HepG2 (cell line): Measurements from ENCODE around the gene IER5L. TPM values are rescaled to one million over a fixed set of nuclear protein-coding genes. Genes with fewer than 3 reads are reported as not detected.
A peak's percentile ranks its signal among the peaks of the same experiment; 100 is the strongest.

Experiments
- ATAC-seq: fragments of 200-7000 bp; cut with Tn5 transposase; 3 replicates; pipeline ENCODE4 v1.9.1; 2020; ENCODE audit warnings: mild to moderate bottlenecking, moderate library complexity
- BruUV-seq: library from RNA; stranded (reverse); fragments of 400-500 nt; replicated peaks from 2 replicates; lab custom pipeline; 2021; lab: Mats Ljungman, UMichigan
- CTCF ChIA-PET: fragments of 300-600 bp; formaldehyde crosslinking; extraction: SDS; loops from one replicate; lab custom pipeline; 2021; ENCODE audit warnings: low total read pairs, inconsistent platforms, low intra/inter-chr PET ratio; lab: Yijun Ruan, JAX
- POLR2A ChIA-PET: fragments of 350-600 bp; sonication (Branson Sonifier 250); formaldehyde crosslinking; loops from one replicate; lab custom pipeline; 2020; ENCODE audit warnings: antibody characterized with exemption, inconsistent platforms; lab: Yijun Ruan, JAX
- DNase-seq: peaks from one replicate; pipeline ENCODE4 v3.0.0-alpha.2; 2015; ENCODE audit warnings: low spot score
- FAIRE-seq: peaks from 3 replicates; lab custom pipeline; 2011; peaks lifted over from hg19 to GRCh38; lab: Jason Lieb, UNC
- H2AFZ ChIP-seq: one replicate; pipeline ENCODE4 v1.6.1; 2011; ENCODE audit warnings: low read length, inconsistent platforms
- H3K27ac ChIP-seq: fragments of 300-600 bp; 3 replicates; pipeline ENCODE4 v1.8.0; 2011; ENCODE audit warnings: mixed run types, mild to moderate bottlenecking, mixed read lengths, low read length, inconsistent platforms; ENCODE audit not compliant: insufficient read depth; ENCODE audit errors: extremely low read length
- H3K27me3 ChIP-seq, 2 experiments: fragments of 200-600 bp in 1 of 2; 2 replicates in 1 of 2; 3 replicates in 1 of 2; pipeline versions ENCODE4 v1.6.0 to v1.8.0; 2011; ENCODE audit warnings: low read length in 2 of 2, mild to moderate bottlenecking in 2 of 2, moderate library complexity in 2 of 2, inconsistent platforms in 1 of 2; ENCODE audit not compliant: insufficient read depth in 2 of 2, control insufficient read depth in 1 of 2
- H3K36me3 ChIP-seq, 2 experiments: fragments of 200-600 bp in 1 of 2; replicated peaks in 1 of 2; 2 replicates in 1 of 2; 3 replicates in 1 of 2; pipeline versions ENCODE4 v1.5.1 to v1.8.0; 2011; ENCODE audit warnings: low read length in 2 of 2, inconsistent platforms in 1 of 2; ENCODE audit not compliant: insufficient read depth in 2 of 2, control insufficient read depth in 1 of 2
- H3K4me1 ChIP-seq: 2 replicates; pipeline ENCODE4 v1.5.1; 2012; ENCODE audit warnings: low read length, inconsistent platforms; ENCODE audit not compliant: insufficient read depth
- H3K4me2 ChIP-seq: 2 replicates; pipeline ENCODE4 v1.6.0; 2011; ENCODE audit warnings: low read depth, low read length, inconsistent platforms
- H3K4me3 ChIP-seq, 3 experiments: fragments of 200-600 bp in 1 of 3; sonication (generic), shearing (Covaris generic) in 1 of 3; replicated peaks in 1 of 3; 2 replicates each; pipeline ENCODE4 v1.5.1; 2011 to 2016; ENCODE audit warnings: low read length in 3 of 3, inconsistent platforms in 2 of 3, low read depth in 2 of 3, mild to moderate bottlenecking in 2 of 3, control low read depth in 1 of 3, mixed read lengths in 1 of 3; ENCODE audit not compliant: insufficient read depth in 1 of 3
- H3K79me2 ChIP-seq: one replicate; pipeline ENCODE4 v1.6.1; 2011; ENCODE audit warnings: low read length, inconsistent platforms; ENCODE audit not compliant: insufficient read depth
- H3K9ac ChIP-seq: 2 replicates; pipeline ENCODE4 v1.6.0; 2011; ENCODE audit warnings: mild to moderate bottlenecking, low read depth, low read length, inconsistent platforms; ENCODE audit not compliant: insufficient read depth
- H3K9me3 ChIP-seq: 2 replicates; pipeline ENCODE4 v1.5.1; 2012; ENCODE audit warnings: mild to moderate bottlenecking, low read length
- H4K20me1 ChIP-seq: 2 replicates; pipeline ENCODE4 v1.6.0; 2011; ENCODE audit warnings: inconsistent platforms, mild to moderate bottlenecking, low read length, moderate library complexity; ENCODE audit not compliant: insufficient read depth
- IRF1 ChIP-seq: sonication (generic); formaldehyde crosslinking; IDR thresholded peaks from 2 replicates; pipeline ENCODE4 v1.4.0; 2020; ENCODE audit warnings: low read depth, mild to moderate bottlenecking, missing genetic modification reagents
- MEIS1 ChIP-seq: sonication (generic); formaldehyde crosslinking; IDR thresholded peaks from 2 replicates; pipeline ENCODE4 v1.9.0; 2021; ENCODE audit warnings: mild to moderate bottlenecking, missing genetic modification reagents, moderate library complexity, borderline replicate concordance
- MIXL1 ChIP-seq: IDR thresholded peaks from 2 replicates; pipeline ENCODE4 v1.6.1; 2016
- MZF1 ChIP-seq: sonication (generic); formaldehyde crosslinking; IDR thresholded peaks from 2 replicates; pipeline ENCODE4 v1.8.1; 2023; ENCODE audit warnings: mild to moderate bottlenecking, missing genetic modification reagents, borderline replicate concordance
- PBX3 ChIP-seq: sonication (generic); formaldehyde crosslinking; IDR thresholded peaks from 2 replicates; pipeline ENCODE4 v1.8.1; 2023; ENCODE audit warnings: missing genetic modification reagents, inconsistent platforms, borderline replicate concordance
- ZNF33A ChIP-seq: sonication (generic); formaldehyde crosslinking; IDR thresholded peaks from 2 replicates; pipeline ENCODE4 v1.5.1; 2020; ENCODE audit warnings: missing genetic modification reagents, mild to moderate bottlenecking, moderate library complexity, borderline replicate concordance
- ZNF562 ChIP-seq: sonication (generic); formaldehyde crosslinking; IDR thresholded peaks from 2 replicates; pipeline ENCODE4 v1.8.0; 2022; ENCODE audit warnings: missing genetic modification reagents, borderline replicate concordance
- ZNF629 ChIP-seq: sonication (generic); formaldehyde crosslinking; conservative IDR thresholded peaks from 2 replicates; pipeline ENCODE4 v1.5.0; 2020; ENCODE audit warnings: missing genetic modification reagents
- ZNF660 ChIP-seq: sonication (generic); formaldehyde crosslinking; IDR thresholded peaks from 2 replicates; pipeline ENCODE4 v1.5.1; 2020; ENCODE audit warnings: mild to moderate bottlenecking, low read depth, missing genetic modification reagents, borderline replicate concordance
- ZNF713 ChIP-seq: sonication (generic); formaldehyde crosslinking; IDR thresholded peaks from 2 replicates; pipeline ENCODE4 v1.4.0; 2020; ENCODE audit warnings: mild to moderate bottlenecking, missing genetic modification reagents
- ZNF768 ChIP-seq: sonication (generic); formaldehyde crosslinking; IDR thresholded peaks from 2 replicates; pipeline ENCODE4 v1.4.0; 2020; ENCODE audit warnings: missing genetic modification reagents
- WGBS: methylation state at CpG from one replicate; pipeline ENCODE4 v1.1.6; 2017; ENCODE audit warnings: low lambda C conversion rate; 5-methylcytosine and 5-hydroxymethylcytosine counted together
- in situ Hi-C: cut with HindIII; loops from 2 replicates; pipeline ENCODE4 v1.10.0; 2017; ENCODE audit warnings: low pct_unique_long_range_greater_than_20kb; ENCODE audit not compliant: extremely low pct_ligation_motif_present
- intact Hi-C: fragments of 100-400 bp; cut with micrococcal nuclease; formaldehyde crosslinking; loops from one replicate; pipeline ENCODE4 v1.10.0; 2022; ENCODE audit not compliant: unreplicated experiment
- polyA plus RNA-seq, 8 experiments: library from polyadenylated mRNA; depleted of rRNA in 3 of 8; stranded (reverse) in 7 of 8; unstranded in 1 of 8; fragments of >200 nt; fragmentation: Illumina TruSeq in 4 of 8; extraction: Trizol in 4 of 8; gene quantifications; 2 replicates each; pipeline versions ENCODE4 v1.2.1 to v1.2.3, GENCODE V29; 2011 to 2016; ENCODE audit warnings: low read depth in 4 of 8, missing spikeins in 1 of 8, mixed read lengths in 1 of 8; ENCODE audit not compliant: insufficient read depth in 1 of 8
- total RNA-seq, 5 experiments: library from RNA; depleted of rRNA; stranded (reverse); fragments of >200 nt; fragmentation: Illumina TruSeq; extraction: Trizol; gene quantifications; 2 replicates each; pipeline ENCODE4 v1.2.3, GENCODE V29; 2016; ENCODE audit warnings: low read depth in 1 of 5
- TF ChIP-seq, protein P1 (sequence below): sonication (generic); formaldehyde crosslinking; IDR thresholded peaks from 2 replicates; pipeline ENCODE4 v1.4.0; 2020; ENCODE audit warnings: missing genetic modification reagents, mild to moderate bottlenecking, borderline replicate concordance

IER5L gene
- total and polyA plus RNA-seq, 2 of the 13 experiments (the other 11 are each of a cell fraction or from before 2014, with no cell fraction given) = 1.8 to 3.3 TPM

GRCh38 chr9:129227843-129228189 lies 49.8 kb upstream of the IER5L start:
- no peaks in the 10 kb centered on the region for H3K9me3 ChIP-seq
- no peak overlapping the region for H3K4me3 ChIP-seq
- in situ Hi-C loops (loop anchor here (5.0 kb wide), 1 partner anchor 49 kb away; no protein-coding TSS in a partner anchor), intact Hi-C loops (no loop called here)
- CTCF ChIA-PET = no interaction called here
- FAIRE-seq (no peak), DNase-seq (no peak), ATAC-seq (no peak)
- no peaks in the 10 kb centered on the region for H3K36me3 ChIP-seq
- peaks cover 16% of the 10 kb centered on the region for H3K4me1 ChIP-seq
- H3K9ac ChIP-seq = no peak overlapping the region
- no peak overlapping the region for H3K4me2 ChIP-seq
- WGBS = 72% methylated on average over 7 of the region's 10 CpGs
- H2AFZ ChIP-seq = no peak overlapping the region
- no peaks in the 10 kb centered on the region for H3K79me2 ChIP-seq
- no peak overlapping the region for H3K27ac ChIP-seq
- TF ChIP-seq, protein P1, sequence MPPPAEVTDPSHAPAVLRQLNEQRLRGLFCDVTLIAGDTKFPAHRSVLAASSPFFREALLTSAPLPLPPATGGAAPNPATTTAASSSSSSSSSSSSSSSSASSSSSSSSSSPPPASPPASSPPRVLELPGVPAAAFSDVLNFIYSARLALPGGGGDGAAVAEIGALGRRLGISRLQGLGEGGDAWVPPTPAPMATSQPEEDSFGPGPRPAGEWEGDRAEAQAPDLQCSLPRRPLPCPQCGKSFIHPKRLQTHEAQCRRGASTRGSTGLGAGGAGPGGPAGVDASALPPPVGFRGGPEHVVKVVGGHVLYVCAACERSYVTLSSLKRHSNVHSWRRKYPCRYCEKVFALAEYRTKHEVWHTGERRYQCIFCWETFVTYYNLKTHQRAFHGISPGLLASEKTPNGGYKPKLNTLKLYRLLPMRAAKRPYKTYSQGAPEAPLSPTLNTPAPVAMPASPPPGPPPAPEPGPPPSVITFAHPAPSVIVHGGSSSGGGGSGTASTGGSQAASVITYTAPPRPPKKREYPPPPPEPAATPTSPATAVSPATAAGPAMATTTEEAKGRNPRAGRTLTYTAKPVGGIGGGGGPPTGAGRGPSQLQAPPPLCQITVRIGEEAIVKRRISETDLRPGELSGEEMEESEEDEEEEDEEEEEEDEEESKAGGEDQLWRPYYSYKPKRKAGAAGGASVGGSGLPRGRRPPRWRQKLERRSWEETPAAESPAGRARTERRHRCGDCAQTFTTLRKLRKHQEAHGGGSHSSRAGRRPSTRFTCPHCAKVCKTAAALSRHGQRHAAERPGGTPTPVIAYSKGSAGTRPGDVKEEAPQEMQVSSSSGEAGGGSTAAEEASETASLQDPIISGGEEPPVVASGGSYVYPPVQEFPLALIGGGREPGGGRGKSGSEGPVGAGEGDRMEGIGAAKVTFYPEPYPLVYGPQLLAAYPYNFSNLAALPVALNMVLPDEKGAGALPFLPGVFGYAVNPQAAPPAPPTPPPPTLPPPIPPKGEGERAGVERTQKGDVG (CRISPR knock-in tag) = no peak
- TF ChIP-seq ZNF768 = 0 out of 2 replicates have a peak, but pooled peaks have one; percentile 17
- TF ChIP-seq ZNF629 (CRISPR knock-in tag) = peak; percentile 55
- POLR2A ChIA-PET = no interaction called here
- no peaks in the 10 kb centered on the region for H4K20me1 ChIP-seq
- peaks cover 1 to 15% of the 10 kb centered on the region in 2 experiments; a peak in 2 of 5 replicates for H3K27me3 ChIP-seq
- BruUV-seq = no TSS peak

- no peak overlapping the region for H2AFZ ChIP-seq
- no TSS peak for BruUV-seq
- intact Hi-C loops (no loop called here), in situ Hi-C loops (loop anchor here (5.0 kb wide), 1 partner anchor 51 kb away; no protein-coding TSS in a partner anchor)
- no peak for DNase-seq
- no peaks in the 10 kb centered on the region for H3K36me3 ChIP-seq
- WGBS = 10% methylated on average over 12 of the region's 12 CpGs
- peaks cover 2 to 29% of the 10 kb centered on the region in 2 experiments; a peak in 2 of 5 replicates for H3K27me3 ChIP-seq
- TF ChIP-seq ZNF660 (CRISPR knock-in tag) (no peak), PBX3 (CRISPR knock-in tag) (no peak), IRF1 (CRISPR knock-in tag) (no peak), MZF1 (no peak), ZNF713 (CRISPR knock-in tag) (no peak), ZNF33A (CRISPR knock-in tag) (no peak), MIXL1 (no peak), MEIS1 (CRISPR knock-in tag) (no peak), ZNF562 (CRISPR knock-in tag) (no peak)
- ATAC-seq = no peak
- H3K79me2 ChIP-seq = no peaks in the 10 kb centered on the region
- FAIRE-seq = no peak
- no peak overlapping the region for H3K4me2 ChIP-seq
- H3K4me3 ChIP-seq = no peak overlapping the region
- no peak overlapping the region for H3K27ac ChIP-seq
- H3K4me1 ChIP-seq = peaks cover 16% of the 10 kb centered on the region
- no peaks in the 10 kb centered on the region for H3K9me3 ChIP-seq
- no peaks in the 10 kb centered on the region for H4K20me1 ChIP-seq
- ChIA-PET CTCF (no interaction called here), POLR2A (no interaction called here)
- H3K9ac ChIP-seq = no peak overlapping the region
Observed at GRCh38 chr9:129225815-129226214, 47.8 kb upstream of the IER5L start.
